Ovary (tissue), 10 donors: Measurements from ENCODE around the gene MRPS14. TPM values are rescaled to one million over a fixed set of nuclear protein-coding genes. Genes with fewer than 3 reads are reported as not detected.

Experiments
- DNase-seq, 5 donors: peaks; one replicate each; pipeline ENCODE4 v3.0.0-alpha.2; 2019 to 2020
- H3K27ac ChIP-seq, 2 donors: fragments of 200-600 bp; one replicate each; pipeline versions ENCODE4 v1.5.1 to v1.8.0; 2019 to 2022
- H3K27me3 ChIP-seq: fragments of 200-600 bp; one replicate; pipeline ENCODE4 v1.8.0; 2022
- H3K36me3 ChIP-seq: fragments of 200-600 bp; sonication (generic); one replicate; pipeline ENCODE4 v1.5.1; 2019
- H3K4me1 ChIP-seq: one replicate; pipeline ENCODE4 v1.8.1; 2013; ENCODE audit warnings: mild to moderate bottlenecking, moderate library complexity; ENCODE audit not compliant: insufficient read depth
- H3K4me3 ChIP-seq: fragments of 200-600 bp; sonication (generic); one replicate; pipeline ENCODE4 v1.5.1; 2017
- H3K9me3 ChIP-seq, 2 donors: fragments of 200-600 bp in 1 of 2; sonication (generic) in 1 of 2; one replicate each; pipeline versions ENCODE4 v1.5.1 to v1.8.1; 2013 to 2019; ENCODE audit warnings: mild to moderate bottlenecking in 1 of 2, moderate library complexity in 1 of 2
- CTCF ChIP-seq, 3 donors: fragments of 450-650 bp in 2 of 3; fragments of 200-600 bp in 1 of 3; IDR thresholded peaks; one replicate each; pipeline versions ENCODE4 v1.5.1 to v1.8.0; 2016 to 2022; ENCODE audit warnings: antibody characterized with exemption in 3 of 3, mild to moderate bottlenecking in 1 of 3
- EP300 ChIP-seq: sonication (generic); formaldehyde crosslinking; IDR thresholded peaks from one replicate; pipeline ENCODE4 v1.6.1; 2017; ENCODE audit warnings: antibody characterized with exemption
- POLR2A ChIP-seq: fragments of 450-650 bp; IDR thresholded peaks from one replicate; pipeline ENCODE4 v1.6.1; 2017; ENCODE audit warnings: antibody characterized with exemption, mild to moderate bottlenecking, moderate library complexity
- WGBS, 3 donors: extraction: QIAGEN DNeasy Blood & Tissue Kit in 1 of 3; methylation state at CpG; one replicate each; pipeline versions ENCODE4 v1.1.5 to v1.1.7; 2013 to 2017; 5-methylcytosine and 5-hydroxymethylcytosine counted together
- intact Hi-C, 4 donors: fragments of 100-400 bp; cut with DNase I; formaldehyde crosslinking; loops; one replicate each; pipeline versions ENCODE4 v1.11.0 to v1.15.1; 2022 to 2023
- long read RNA-seq, 3 donors: library from polyadenylated mRNA in 2 of 3; unstranded in 2 of 3; transcript quantifications; one replicate each; pipeline ENCODE4 v2.0.0 and lab custom pipeline, GENCODE V29; 2021 to 2026
- polyA plus RNA-seq, 2 donors: library from polyadenylated mRNA; stranded (reverse); fragments of 200-250 nt in 1 of 2; fragments of 350-450 nt in 1 of 2; fragmentation: Illumina TruSeq in 1 of 2; extraction: RNeasy Lipid Tissue Mini Kit (QIAGEN cat#74804) in 1 of 2; gene quantifications; one replicate each; pipeline ENCODE4 v1.2.3, GENCODE V29; 2013 to 2014
- total RNA-seq, 7 donors: library from RNA; depleted of rRNA in 2 of 7; stranded (reverse); fragments of >200 nt in 2 of 7; fragmentation: NEBNext Ultra II Directional in 3 of 7; extraction: Animal tissue kit (Norgen Biotek cat#: 25700) in 3 of 7; gene quantifications; one replicate each; pipeline versions ENCODE4 v1.1.0 to v1.2.4, GENCODE V29; 2016 to 2023
- donor health status: DM: no; HTN: no; CAD: no; lungs with moderate emphysema.
- donor health status: DM: no; HTN: no; CAD: no.
- donor health status: Bipolar disorder and iron deficiency.
- donor health status: DM: yes; HTN: yes; CAD: no.
- donor health status: DM: no; HTN: no; CAD: no.
- donor health status: DM: yes; HTN: yes; CAD: no.

The MRPS14 gene
- total RNA-seq (10 to 100 TPM; 21.1 to 30.9 (median 26.2) TPM), polyA plus RNA-seq (10 to 100 TPM; 21.0 to 38.0 TPM)
- long read RNA-seq, donor 1, transcript MRPS14-202 (3 exons, 2,115 nt) = major isoform, 46 of 62 reads
- long read RNA-seq, donor 1, transcript MRPS14-201 (3 exons, 910 nt) = minor isoform, 10 of 62 reads
- long read RNA-seq, donor 1, partial matches to known transcripts = 1 of 62 reads
- long read RNA-seq, donor 1, other reads (novel, unspliced or antisense) = 5 of 62 reads
- long read RNA-seq, donor 2, transcript MRPS14-202 (3 exons, 2,115 nt) = major isoform, 50 of 59 reads
- long read RNA-seq, donor 2, partial matches to known transcripts = 7 of 59 reads
- long read RNA-seq, donor 2, other reads (novel, unspliced or antisense) = 0 of 59 reads
- long read RNA-seq, donor 3, transcript MRPS14-202 (3 exons, 2,115 nt) = major isoform, 34 of 43 reads
- long read RNA-seq, donor 3, transcript MRPS14-201 (3 exons, 910 nt) = minor isoform, 6 of 43 reads
- long read RNA-seq, donor 3, partial matches to known transcripts = 0 of 43 reads
- long read RNA-seq, donor 3, other reads (novel, unspliced or antisense) = 3 of 43 reads

GRCh38 chr1:175023043-175023921 lies at the start of gene MRPS14:
MRPS14 (minus strand) TSS chr1:175023425; CDS start chr1:175023408, 17 bp downstream.
- Histone ChIP-seq H3K27me3 (no peaks in the 10 kb centered on the region), H3K4me3 (peak within 1 kb of the TSS; percentile 96), H3K4me1 (peaks cover 3% of the 10 kb centered on the region), H3K9me3 (no peaks in the 10 kb centered on the region), H3K27ac (peak within 1 kb of the TSS; percentile 73 to 76), H3K36me3 (no peaks in the 10 kb centered on the region)
- WGBS, 3 donors = 2 to 3% (median 3%) methylated on average over 42 of the region's 42 CpGs
- intact Hi-C loops = loop anchor here in 1 of 4 donors (1.0 kb wide), 1 partner anchor 24 kb away; the partner anchor contains the start of gene CACYBP
- TF ChIP-seq EP300 (no peak), POLR2A (peak; percentile 71), CTCF (IDR thresholded peaks at IDR 0.05) (peak in 1 of 3 donors; percentile 10)
- DNase-seq = peak; percentile 98 to 99 (median 98)

GRCh38 chr1:175072099-175072951 lies 49.1 kb upstream of the MRPS14 start:
- no peaks in the 10 kb centered on the region for H3K27me3 ChIP-seq
- H3K27ac ChIP-seq = no peak overlapping the region
- H3K4me3 ChIP-seq = no peak overlapping the region
- H3K36me3 ChIP-seq = no peaks in the 10 kb centered on the region
- no peak for DNase-seq
- H3K4me1 ChIP-seq = no peaks in the 10 kb centered on the region
- TF ChIP-seq EP300 = no peak
- 9 to 16% (median 10%) methylated on average over 10 of the region's 10 CpGs for WGBS, 3 donors
- intact Hi-C loops = no loop called here
- no peaks in the 10 kb centered on the region for H3K9me3 ChIP-seq

- Histone ChIP-seq H3K9me3 (no peaks in the 10 kb centered on the region), H3K36me3 (no peaks in the 10 kb centered on the region), H3K27ac (no peak overlapping the region), H3K27me3 (no peaks in the 10 kb centered on the region), H3K4me3 (no peak overlapping the region), H3K4me1 (no peaks in the 10 kb centered on the region)
- 60 to 67% (median 64%) methylated on average over 3 of the region's 3 CpGs for WGBS, 3 donors
- TF ChIP-seq CTCF (IDR thresholded peaks at IDR 0.05) (no peak), EP300 (no peak), POLR2A (no peak)
- intact Hi-C loops = no loop called here
- DNase-seq = no peak
Measured at GRCh38 chr1:175071276-175071943, 48.2 kb upstream of the MRPS14 start.

- no peaks in the 10 kb centered on the region for H3K36me3 ChIP-seq
- no peak overlapping the region for H3K4me3 ChIP-seq
- DNase-seq = no peak
- no peaks in the 10 kb centered on the region for H3K9me3 ChIP-seq
- H3K27ac ChIP-seq = no peak overlapping the region
- TF ChIP-seq POLR2A = no peak
- H3K4me1 ChIP-seq = no peaks in the 10 kb centered on the region
- H3K27me3 ChIP-seq = no peaks in the 10 kb centered on the region
- intact Hi-C loops = no loop called here
Measured at GRCh38 chr1:175070818-175071217, 47.6 kb upstream of the MRPS14 start.
